BE2C (cell line): ENCODE measurements around the gene C1QL1.

Experiments
- DNase-seq: peaks from one replicate; pipeline ENCODE4 v3.0.0-alpha.2; 2020
- H3K27me3 ChIP-seq: fragments of 250-450 bp; sonication (Bioruptor Pico); 2 replicates; pipeline ENCODE4 v1.5.1; 2020; ENCODE audit warnings: mild to moderate bottlenecking
- H3K36me3 ChIP-seq: fragments of 250-450 bp; sonication (Bioruptor Pico); 2 replicates; pipeline ENCODE4 v1.5.1; 2020; ENCODE audit warnings: mild to moderate bottlenecking
- H3K4me1 ChIP-seq: fragments of 250-450 bp; sonication (Bioruptor Pico); 2 replicates; pipeline ENCODE4 v1.5.1; 2020
- H3K4me3 ChIP-seq: 2 replicates; pipeline ENCODE4 v1.5.1; 2011; ENCODE audit warnings: low read depth, low read length
- H3K9me3 ChIP-seq: fragments of 250-450 bp; sonication (Bioruptor Pico); 2 replicates; pipeline ENCODE4 v1.5.1; 2020
- CTCF ChIP-seq: IDR thresholded peaks from 2 replicates; pipeline ENCODE4 v1.5.1; 2012; ENCODE audit warnings: mild to moderate bottlenecking, low read depth, low read length

The C1QL1 gene

GRCh38 chr17:44940317-44940716 is 27.8 kb downstream of the C1QL1 start:
- H3K36me3 ChIP-seq: peaks cover 88% of the 10 kb centered on the region
- no peaks in the 10 kb centered on the region for H3K27me3 ChIP-seq
- peaks cover 5% of the 10 kb centered on the region for H3K4me1 ChIP-seq
- no peak for TF ChIP-seq CTCF
- no peak for DNase-seq
- H3K9me3 ChIP-seq: no peaks in the 10 kb centered on the region
- no peak overlapping the region for H3K4me3 ChIP-seq

- Histone ChIP-seq H3K36me3 (peaks cover 92% of the 10 kb centered on the region), H3K4me3 (no peak overlapping the region), H3K9me3 (no peaks in the 10 kb centered on the region), H3K4me1 (peaks cover 6% of the 10 kb centered on the region; the same call in 1 of the 2 replicates), H3K27me3 (no peaks in the 10 kb centered on the region)
- TF ChIP-seq CTCF: no peak
- DNase-seq: no peak
Measured at GRCh38 chr17:44935116-44935515, 33.0 kb downstream of the C1QL1 start.

GRCh38 chr17:44934745-44935105 is 33.4 kb downstream of the C1QL1 start:
- Histone ChIP-seq H3K36me3 (peaks cover 92% of the 10 kb centered on the region), H3K27me3 (no peaks in the 10 kb centered on the region), H3K4me3 (no peak overlapping the region), H3K4me1 (peaks cover 6% of the 10 kb centered on the region; the same call in 1 of the 2 replicates), H3K9me3 (no peaks in the 10 kb centered on the region)
- no peak for DNase-seq
- TF ChIP-seq CTCF: no peak

GRCh38 chr17:44933824-44934744 is 34.0 kb downstream of the C1QL1 start:
- H3K27me3 ChIP-seq: no peaks in the 10 kb centered on the region
- H3K36me3 ChIP-seq: peaks cover 93% of the 10 kb centered on the region
- H3K9me3 ChIP-seq: no peaks in the 10 kb centered on the region
- H3K4me3 ChIP-seq: no peak overlapping the region
- TF ChIP-seq CTCF: no peak
- peaks cover 6% of the 10 kb centered on the region; the same call in 1 of the 2 replicates for H3K4me1 ChIP-seq
- DNase-seq: no peak

- Histone ChIP-seq H3K4me1 (peaks cover 6% of the 10 kb centered on the region; the same call in 1 of the 2 replicates), H3K9me3 (no peaks in the 10 kb centered on the region), H3K4me3 (no peak overlapping the region), H3K27me3 (no peaks in the 10 kb centered on the region), H3K36me3 (peaks cover 93% of the 10 kb centered on the region)
- no peak for TF ChIP-seq CTCF
- no peak for DNase-seq
Measured at GRCh38 chr17:44932787-44933097, 35.4 kb downstream of the C1QL1 start.

GRCh38 chr17:44932096-44932786 is 35.9 kb downstream of the C1QL1 start:
- peaks cover 93% of the 10 kb centered on the region for H3K36me3 ChIP-seq
- H3K4me3 ChIP-seq: no peak overlapping the region
- H3K4me1 ChIP-seq: peaks cover 6% of the 10 kb centered on the region; the same call in 1 of the 2 replicates
- H3K9me3 ChIP-seq: no peaks in the 10 kb centered on the region
- DNase-seq: no peak
- H3K27me3 ChIP-seq: no peaks in the 10 kb centered on the region
- TF ChIP-seq CTCF: no peak
